Uterus (tissue), 2 donors: Measurements from ENCODE around the gene CEBPE.

ENCODE experiments used
- CTCF ChIP-seq, 4 experiments: fragments of 200-600 bp in 2 of 4; fragments of 450-650 bp in 2 of 4; sonication (generic) in 2 of 4; IDR thresholded peaks; one replicate each; pipeline ENCODE4 v1.5.1; 2016 to 2019; ENCODE audit warnings: antibody characterized with exemption in 4 of 4, mild to moderate bottlenecking in 2 of 4, moderate library complexity in 1 of 4
- POLR2A ChIP-seq, 2 donors: fragments of 450-650 bp; IDR thresholded peaks; one replicate each; pipeline ENCODE4 v1.6.1; 2016; ENCODE audit warnings: antibody characterized with exemption in 2 of 2, mild to moderate bottlenecking in 1 of 2, moderate library complexity in 1 of 2

DNA sequence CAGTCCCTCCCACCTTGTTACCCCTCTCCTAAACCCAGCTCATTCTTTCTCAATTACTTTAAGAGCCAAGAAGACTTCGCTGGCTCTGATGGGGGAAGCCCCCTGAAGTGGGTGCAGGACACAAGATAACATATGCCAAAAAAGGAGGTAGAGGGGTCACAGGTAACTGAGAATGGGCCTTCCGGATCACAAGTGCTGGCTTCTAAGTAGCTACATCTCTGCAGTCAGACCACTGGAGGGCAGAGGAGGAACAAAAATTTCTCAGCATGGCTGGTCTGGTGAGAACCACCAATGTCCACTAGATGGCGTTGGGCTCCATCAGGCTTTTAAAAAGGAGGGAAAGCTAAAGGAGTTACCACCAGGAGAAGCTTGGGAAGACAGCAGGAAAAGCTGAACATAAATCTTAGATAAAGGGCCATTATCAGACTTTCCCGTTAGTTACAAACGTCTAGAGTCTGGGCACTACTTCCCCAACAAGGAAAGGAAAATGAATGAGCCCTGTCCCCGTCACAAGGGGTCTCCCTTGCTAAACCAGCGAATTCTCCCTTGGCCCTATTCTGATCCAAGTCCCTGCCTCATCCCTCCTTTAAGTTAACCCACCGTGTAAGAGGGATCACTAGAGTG, 50.2 kb downstream of the CEBPE start:
- TF ChIP-seq CTCF (IDR thresholded peaks at IDR 0.05) (peak; percentile 97 to 99 (median 98)), POLR2A (IDR thresholded peaks at IDR 0.05) (no peak)
